TTC549 (cell line): ENCODE results near the gene FABP6.
"Not testable (repeated sequence)": the region's sequence is repeated elsewhere in the genome, so short reads cannot be mapped to it uniquely, and the experiment has no call there.

Experiments
- FAIRE-seq: peaks from 2 replicates; lab custom pipeline; 2012; peaks lifted over from hg19 to GRCh38; lab: Jason Lieb, UNC

FABP6 gene, protein sequence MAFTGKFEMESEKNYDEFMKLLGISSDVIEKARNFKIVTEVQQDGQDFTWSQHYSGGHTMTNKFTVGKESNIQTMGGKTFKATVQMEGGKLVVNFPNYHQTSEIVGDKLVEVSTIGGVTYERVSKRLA

DNA sequence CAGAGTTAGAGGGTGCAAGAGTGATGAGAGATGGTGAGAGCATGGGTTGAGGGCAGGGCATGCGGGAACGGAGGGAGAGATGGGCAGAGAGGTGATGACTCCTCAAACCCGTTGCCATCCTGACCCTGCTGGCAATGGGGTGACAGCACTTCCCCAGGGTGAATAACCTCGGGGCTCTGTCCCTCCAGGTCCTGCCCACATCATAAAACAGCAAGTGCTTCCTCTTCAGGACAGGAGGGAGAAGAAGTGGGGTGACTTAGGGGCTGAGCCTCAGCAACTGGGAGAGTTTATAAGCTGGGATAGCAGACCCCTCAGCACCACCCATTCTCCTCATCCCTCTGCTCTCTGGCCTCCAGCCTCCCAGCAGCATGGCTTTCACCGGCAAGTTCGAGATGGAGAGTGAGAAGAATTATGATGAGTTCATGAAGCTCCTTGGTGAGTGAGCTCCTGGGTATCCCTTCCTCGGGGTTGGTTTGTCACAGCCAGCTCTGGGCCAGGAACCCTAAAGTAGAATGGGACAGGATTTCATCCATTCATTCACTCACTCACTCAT, at the start of gene FABP6:
FABP6 (plus strand) TSS at position 317 of the 553 bp plus-strand sequence; CDS start at position 369, 52 bp downstream.
- FAIRE-seq = no peak

DNA sequence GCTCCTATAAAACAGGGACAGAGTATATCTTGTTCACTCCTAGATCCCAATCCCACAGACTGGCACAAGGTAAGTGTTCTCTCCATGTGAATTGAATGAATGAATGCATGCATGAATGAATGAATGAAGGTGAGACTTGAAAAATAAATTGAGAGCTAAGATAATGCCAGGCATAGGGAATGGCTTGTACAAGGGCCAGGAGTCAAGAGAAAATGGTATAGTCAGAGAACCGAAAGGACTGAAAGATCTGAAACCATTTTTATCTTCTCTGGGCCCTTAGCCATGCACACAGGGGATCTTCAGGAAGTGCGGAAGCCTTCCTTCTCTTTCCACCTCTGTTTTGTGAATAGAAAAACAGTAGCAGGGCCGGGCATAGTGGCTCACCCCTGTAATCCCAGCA, 48.4 kb upstream of the FABP6 start:
- FAIRE-seq = no peak

DNA sequence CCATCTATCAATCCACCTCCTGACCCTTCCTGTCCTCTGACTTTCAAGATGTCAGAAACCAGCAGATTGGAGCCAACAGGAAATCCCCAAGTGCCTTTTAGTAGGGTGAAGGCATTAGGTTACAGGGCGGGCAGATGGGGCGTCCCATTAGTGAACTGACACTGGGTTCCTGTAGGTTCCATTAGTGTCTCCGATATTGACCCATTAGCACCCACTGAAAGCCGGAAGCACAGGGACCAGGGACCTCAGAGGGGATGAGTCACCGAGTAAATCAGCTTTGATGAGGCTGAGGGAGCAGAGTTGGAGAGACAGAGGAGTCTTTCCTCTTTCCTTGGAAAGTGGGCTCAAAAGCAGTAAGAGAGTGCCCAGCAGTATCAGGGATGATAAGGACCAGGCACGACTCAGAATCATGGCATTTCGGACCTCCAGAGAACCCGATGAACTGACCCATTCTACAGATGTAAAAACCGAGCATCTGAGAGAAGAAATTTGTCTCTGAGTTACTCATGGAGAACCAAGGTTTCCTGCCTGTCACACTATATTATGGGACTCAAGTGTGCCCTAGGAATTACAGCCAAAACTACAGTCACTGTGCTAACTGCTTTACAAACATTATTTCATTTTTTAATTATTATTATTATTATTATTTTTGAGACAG, 47.2 kb upstream of the FABP6 start:
- FAIRE-seq = no peak

DNA sequence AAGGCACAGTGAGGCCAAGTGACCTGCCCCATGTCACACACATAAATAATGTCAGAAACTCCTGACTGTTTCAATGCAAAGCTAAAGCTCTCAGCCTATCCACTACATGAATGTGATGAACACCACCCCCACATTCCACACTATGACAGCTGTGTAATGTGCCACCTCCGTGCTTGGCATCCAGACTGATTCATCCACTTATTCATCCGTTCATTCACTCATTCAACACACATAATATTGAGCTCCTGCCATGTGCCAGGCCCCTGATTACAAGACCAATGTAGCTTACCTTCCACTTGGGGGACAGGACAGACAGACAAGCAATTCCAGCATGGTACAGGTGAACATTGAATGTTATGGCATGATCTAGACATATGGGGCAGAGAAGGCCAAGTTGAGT, 46.2 kb upstream of the FABP6 start:
- no peak for FAIRE-seq

DNA sequence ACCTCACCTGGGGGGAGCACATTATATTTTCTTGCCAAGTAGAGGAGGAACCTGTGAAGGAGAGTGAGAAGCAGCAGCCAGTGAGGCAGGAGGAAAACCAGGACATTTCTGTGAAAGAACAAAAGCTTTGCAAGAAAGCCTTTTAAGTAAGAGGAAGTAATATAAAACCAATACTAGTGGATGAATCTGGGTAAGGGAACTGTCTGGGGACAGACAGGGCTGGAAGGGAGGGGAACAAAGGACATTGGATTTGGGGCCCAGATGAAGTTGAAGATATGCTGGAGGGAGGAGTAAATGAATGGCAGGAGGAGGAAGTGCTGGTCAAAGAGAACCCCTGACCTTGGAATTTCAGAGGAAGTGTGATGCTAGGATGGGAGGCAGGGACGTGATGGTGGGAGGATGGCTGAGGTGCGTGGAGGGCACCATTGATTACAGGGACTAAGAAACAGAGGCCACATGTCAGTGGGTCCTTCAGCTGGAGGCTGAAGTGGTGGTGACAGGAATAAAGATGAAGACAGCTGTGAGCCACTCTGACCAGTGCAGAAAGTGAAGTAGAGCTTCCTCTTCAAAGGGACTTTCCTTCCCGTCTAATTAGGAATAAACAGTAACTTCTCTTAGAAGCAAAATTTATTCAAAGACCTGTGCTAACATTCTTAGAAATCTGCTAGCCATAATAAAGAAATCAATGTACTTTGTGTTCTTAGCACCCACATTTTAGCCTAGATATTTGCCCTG, 43.5 kb upstream of the FABP6 start:
- no peak for FAIRE-seq

DNA sequence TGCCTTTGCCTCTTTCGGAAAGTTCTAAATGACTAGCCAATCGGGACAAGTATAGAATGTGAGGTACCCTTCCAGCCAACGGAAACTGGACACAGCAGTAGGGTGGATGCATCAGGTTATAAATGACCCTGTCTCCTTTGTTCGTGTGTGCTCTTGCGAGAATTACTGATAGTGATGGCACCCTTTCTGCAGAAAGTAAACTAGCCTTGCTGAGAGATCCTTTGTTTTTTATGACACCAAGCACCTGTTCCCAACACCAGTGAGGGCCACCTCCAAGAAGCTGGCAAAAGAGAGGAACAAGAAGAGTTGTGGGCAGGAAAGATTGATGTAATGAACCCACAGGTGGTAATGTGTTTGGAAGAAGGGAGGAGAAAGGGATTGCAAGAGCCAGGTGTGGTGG, 42.8 kb upstream of the FABP6 start:
- no peak for FAIRE-seq

GRCh38 chr5:160187091-160187490, 42.2 kb upstream of the FABP6 start:
- no peak for FAIRE-seq

GRCh38 chr5:160188141-160189015, 40.9 kb upstream of the FABP6 start:
- no peak for FAIRE-seq

DNA sequence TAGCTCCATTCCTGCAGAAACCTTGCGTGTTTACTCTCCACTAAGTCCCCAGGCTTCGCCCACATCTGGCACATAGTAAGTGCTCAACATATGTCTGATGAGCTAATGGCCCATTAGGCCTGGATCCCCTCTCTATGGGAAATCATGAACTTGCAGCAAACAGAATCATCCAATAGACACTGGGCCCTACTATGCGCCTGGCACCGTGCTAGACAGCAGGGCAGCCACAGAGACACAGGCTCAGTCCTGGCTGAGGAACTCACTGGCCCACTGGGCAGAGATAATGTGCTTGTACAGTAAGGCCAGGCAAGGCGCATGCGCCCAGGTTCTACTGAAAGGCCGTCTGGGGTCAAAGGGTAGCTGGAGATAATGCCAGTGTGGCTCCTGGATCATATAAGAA, 36.9 kb upstream of the FABP6 start:
- no peak for FAIRE-seq

DNA sequence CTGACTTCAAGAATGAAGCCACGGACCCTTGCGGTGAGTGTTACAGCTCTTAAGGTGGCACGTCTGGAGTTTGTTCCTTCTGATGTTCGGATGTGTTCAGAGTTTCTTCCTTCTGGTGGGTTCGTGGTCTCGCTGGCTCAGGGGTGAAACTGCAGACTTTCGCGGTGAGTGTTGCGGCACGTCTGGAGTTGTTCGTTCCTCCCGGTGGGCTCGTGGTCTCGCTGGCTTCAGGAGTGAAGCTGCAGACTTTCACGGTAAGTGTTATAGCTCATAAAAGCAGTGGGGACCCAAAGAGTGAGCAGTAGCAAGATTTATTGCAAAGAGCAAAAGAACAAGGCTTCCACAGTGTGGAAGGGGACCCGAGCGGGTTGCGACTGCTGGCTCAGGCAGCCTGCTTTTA, 36.2 kb upstream of the FABP6 start:
- not testable (repeated sequence) for FAIRE-seq

DNA sequence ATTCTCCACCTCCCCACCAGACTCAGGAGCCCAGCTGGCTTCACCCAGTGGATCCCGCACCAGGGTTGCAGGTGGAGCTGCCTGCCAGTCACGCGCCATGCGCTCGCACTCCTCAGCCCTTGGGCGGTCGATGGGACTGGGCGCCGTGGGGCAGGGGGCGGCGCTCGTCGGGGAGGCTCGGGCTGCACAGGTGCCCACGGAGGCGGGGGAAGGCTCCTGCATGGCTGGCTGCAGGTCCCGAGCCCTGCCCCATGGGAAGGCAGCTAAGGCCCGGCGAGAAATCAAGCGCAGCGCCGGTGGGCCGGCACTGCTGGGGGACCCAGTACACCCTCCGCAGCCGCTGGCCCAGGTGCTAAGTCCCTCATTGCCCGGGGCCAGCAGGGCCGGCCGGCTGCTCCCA, 35.5 kb upstream of the FABP6 start:
- not testable (repeated sequence) for FAIRE-seq

DNA sequence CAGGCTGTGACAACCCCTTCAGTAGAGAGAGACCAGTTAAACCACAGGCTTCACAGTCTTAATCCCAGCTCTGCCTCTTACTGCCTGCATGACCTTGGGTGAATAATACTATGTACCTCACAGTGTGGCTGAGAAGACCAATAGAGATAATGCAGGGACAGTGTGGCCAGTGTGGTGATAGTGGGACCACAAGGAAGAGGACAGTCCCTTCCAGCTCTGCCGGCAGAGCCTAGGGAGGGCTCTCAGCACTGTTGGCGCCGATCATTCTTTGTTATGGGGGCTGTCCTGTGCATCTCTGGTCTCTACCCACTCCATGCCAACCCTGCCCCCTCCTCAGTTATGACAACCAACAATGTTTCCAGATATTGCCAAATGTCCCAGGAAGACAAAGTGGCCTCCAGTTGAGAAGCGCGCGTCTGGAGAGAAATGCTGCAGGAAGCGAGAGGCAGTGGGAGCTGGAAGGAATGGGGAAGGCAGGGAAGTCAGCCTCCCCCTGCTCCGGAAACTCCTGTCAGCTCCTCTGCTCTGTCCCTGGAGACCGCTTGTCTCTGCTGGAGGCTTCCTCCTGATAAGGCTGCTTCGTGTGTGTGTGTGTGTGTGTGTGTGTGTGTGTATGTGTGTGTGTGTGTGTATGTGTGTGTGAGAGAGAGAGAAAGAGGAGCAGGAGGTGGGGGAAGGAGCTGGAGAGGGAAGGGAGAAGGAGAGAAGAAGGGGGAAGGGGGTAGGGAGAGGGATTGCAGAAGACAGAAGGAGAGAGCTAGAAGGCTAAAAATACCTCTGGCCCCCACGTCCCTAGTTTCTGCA, 31.8 kb upstream of the FABP6 start:
- no peak for FAIRE-seq

- no peak for FAIRE-seq
Observed at GRCh38 chr5:160198146-160198545, 31.2 kb upstream of the FABP6 start.

DNA sequence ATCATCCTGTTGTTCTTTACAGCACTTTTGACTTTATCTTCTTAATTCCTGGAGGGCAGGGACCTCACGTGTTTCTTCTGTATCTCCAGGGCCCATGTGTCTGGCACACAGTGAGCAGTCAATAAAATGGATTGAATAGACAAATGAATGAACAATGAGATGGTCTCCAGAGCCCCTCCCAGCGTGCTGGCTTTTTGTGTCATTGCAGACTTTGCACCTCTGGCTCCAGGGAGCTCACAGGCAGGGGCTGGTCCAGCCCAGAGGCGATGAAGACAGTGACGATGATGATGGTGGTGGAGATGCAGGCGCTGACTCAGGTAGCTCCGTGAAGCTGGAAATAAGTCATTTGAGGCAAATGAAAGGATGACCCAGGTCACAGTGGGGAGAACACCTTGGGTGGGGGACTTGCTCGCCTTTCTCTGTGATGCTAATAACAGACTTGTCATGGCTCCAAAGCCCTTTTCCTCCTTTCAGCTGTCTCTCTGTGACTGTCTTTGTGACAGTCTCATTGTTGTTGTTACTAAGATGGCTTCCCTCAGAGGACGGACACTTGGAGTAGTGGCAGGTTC, 30.4 kb upstream of the FABP6 start:
- FAIRE-seq = no peak

- no peak for FAIRE-seq
Observed at GRCh38 chr5:160199410-160199911, 29.8 kb upstream of the FABP6 start.

GRCh38 chr5:160207061-160207460, 22.2 kb upstream of the FABP6 start:
- no peak for FAIRE-seq

- no peak for FAIRE-seq
Observed at GRCh38 chr5:160209917-160210316, 19.4 kb upstream of the FABP6 start.

DNA sequence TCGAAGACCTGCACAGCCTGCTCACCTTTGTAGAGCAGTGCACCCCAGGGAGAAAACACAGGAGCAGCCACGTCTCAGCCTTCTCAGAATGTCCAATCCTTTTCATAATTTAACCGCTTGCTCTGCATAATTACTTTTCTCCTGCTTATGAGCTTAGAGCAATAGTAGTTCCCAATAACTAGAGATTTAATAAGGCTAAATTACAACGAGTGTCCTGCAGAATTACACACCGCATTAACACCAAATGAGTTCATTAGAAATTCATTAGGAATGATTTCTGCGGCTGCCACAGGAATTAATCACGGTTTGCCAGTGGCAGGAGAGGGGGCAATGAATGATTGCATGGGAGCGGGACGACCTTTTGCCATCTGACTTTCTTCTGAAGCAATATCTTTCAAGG, 18.7 kb upstream of the FABP6 start:
- FAIRE-seq = no peak

- FAIRE-seq = no peak
Observed at GRCh38 chr5:160211352-160211751, 18.0 kb upstream of the FABP6 start.

- FAIRE-seq = no peak
Observed at GRCh38 chr5:160213537-160213936, 15.8 kb upstream of the FABP6 start.

DNA sequence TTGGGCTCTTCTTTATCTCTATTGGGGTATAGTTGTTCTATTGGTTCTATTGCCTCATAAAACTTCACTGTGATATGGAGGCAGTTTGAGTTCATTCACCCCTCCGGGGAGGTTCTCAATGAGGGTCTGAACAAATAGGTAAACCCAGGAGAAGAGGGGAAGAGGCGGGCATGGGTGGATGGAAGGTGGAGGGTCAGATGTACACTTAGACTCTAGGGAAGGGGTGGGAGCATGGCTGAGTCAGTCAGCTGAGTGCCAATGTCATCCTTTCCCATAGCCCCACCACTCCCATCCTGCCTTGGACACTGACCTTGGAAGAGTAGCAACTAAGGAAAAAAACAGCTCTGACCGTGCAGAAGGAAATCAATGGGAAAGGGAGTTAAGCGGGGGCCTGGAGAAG, 9.9 kb upstream of the FABP6 start:
- FAIRE-seq = no peak
